NCI-H1048 (cell line): ENCODE results near the gene FAM209B.
"Not testable (repeated sequence)": the region's sequence is repeated elsewhere in the genome, so short reads cannot be mapped to it uniquely, and the experiment has no call there.

Source experiments
- DNase-seq: peaks from one replicate; lab custom pipeline; 2025; lab: John Stamatoyannopoulos, UW

The FAM209B gene

GRCh38 chr20:56532946-56533345 is at the start of gene FAM209B:
Gene FAM209B (plus strand): TSS chr20:56533246. CDS start chr20:56533342, 96 bp downstream.
- not testable (repeated sequence) for DNase-seq

GRCh38 chr20:56483970-56484369 is 49.1 kb upstream of the FAM209B start:
- no peak for DNase-seq

- no peak for DNase-seq
These were observed 45.8 kb upstream of the FAM209B start for GRCh38 chr20:56487216-56487615.

GRCh38 chr20:56488566-56488965 is 44.5 kb upstream of the FAM209B start:
- DNase-seq = no peak

- no peak for DNase-seq
These were observed 31.9 kb upstream of the FAM209B start for GRCh38 chr20:56501116-56501515.

GRCh38 chr20:56503916-56504315 is 29.1 kb upstream of the FAM209B start:
- no peak for DNase-seq

GRCh38 chr20:56504373-56505005 is 28.6 kb upstream of the FAM209B start:
- DNase-seq = no peak

- no peak for DNase-seq
These were observed 26.9 kb upstream of the FAM209B start for GRCh38 chr20:56506103-56506502.

- DNase-seq = no peak
These were observed 21.1 kb upstream of the FAM209B start for GRCh38 chr20:56511926-56512325.

GRCh38 chr20:56513161-56514150 is 19.6 kb upstream of the FAM209B start:
- DNase-seq = no peak

GRCh38 chr20:56516631-56517030 is 16.4 kb upstream of the FAM209B start:
- DNase-seq = no peak

GRCh38 chr20:56517211-56517610 is 15.8 kb upstream of the FAM209B start:
- DNase-seq = no peak

- DNase-seq = no peak
These were observed 15.4 kb upstream of the FAM209B start for GRCh38 chr20:56517641-56518040.

GRCh38 chr20:56518126-56518525 is 14.9 kb upstream of the FAM209B start:
- DNase-seq = no peak

- DNase-seq = no peak
These were observed 14.2 kb upstream of the FAM209B start for GRCh38 chr20:56518721-56519398.

- DNase-seq = no peak
These were observed 13.5 kb upstream of the FAM209B start for GRCh38 chr20:56519551-56519950.

GRCh38 chr20:56520180-56520579 is 12.9 kb upstream of the FAM209B start:
- no peak for DNase-seq

- DNase-seq = not testable (repeated sequence)
These were observed 12.2 kb upstream of the FAM209B start for GRCh38 chr20:56520746-56521354.

GRCh38 chr20:56522311-56522710 is 10.7 kb upstream of the FAM209B start:
- DNase-seq = no peak

GRCh38 chr20:56524444-56524843 is 8.6 kb upstream of the FAM209B start, which contains the start of gene FAM209A:
Gene FAM209A (plus strand): TSS chr20:56524744. CDS start chr20:56524809, 65 bp downstream.
- DNase-seq = not testable (repeated sequence)

GRCh38 chr20:56527521-56527920 is 5.5 kb upstream of the FAM209B start:
- DNase-seq = no peak

- no peak for DNase-seq
These were observed 5.0 kb downstream of the FAM209B start for GRCh38 chr20:56537997-56538396.
